Upper lobe of left lung (tissue), 6 donors: ENCODE data around the gene PABPN1L. TPM values are rescaled to one million over a fixed set of nuclear protein-coding genes. Genes with fewer than 3 reads are reported as not detected.

Experiments used
- ATAC-seq, 2 donors: fragments of 200-7000 bp; cut with Tn5 transposase; one replicate each; pipeline ENCODE4 v1.9.1; 2022; ENCODE audit warnings: mild to moderate bottlenecking in 2 of 2, moderate library complexity in 2 of 2; ENCODE audit not compliant: low FRiP score in 2 of 2
- DNase-seq, 2 donors: peaks; one replicate each; pipeline ENCODE4 v3.0.0-alpha.2; 2019 to 2020
- H3K27ac ChIP-seq, 4 donors: fragments of 200-600 bp; sonication (generic); one replicate each; pipeline ENCODE4 v1.5.1; 2016 to 2019
- H3K27me3 ChIP-seq, 4 donors: fragments of 200-600 bp; sonication (generic); one replicate each; pipeline ENCODE4 v1.5.1; 2017 to 2019
- H3K36me3 ChIP-seq, 4 donors: fragments of 200-600 bp; sonication (generic); one replicate each; pipeline ENCODE4 v1.5.1; 2016 to 2019
- H3K4me1 ChIP-seq, 4 donors: fragments of 200-600 bp; sonication (generic); one replicate each; pipeline ENCODE4 v1.5.1; 2018 to 2019
- H3K4me3 ChIP-seq, 4 donors: fragments of 200-600 bp; sonication (generic); one replicate each; pipeline ENCODE4 v1.5.1; 2017 to 2019; ENCODE audit warnings: mild to moderate bottlenecking in 2 of 4, moderate library complexity in 1 of 4
- H3K9me3 ChIP-seq, 4 donors: fragments of 200-600 bp; sonication (generic); one replicate each; pipeline ENCODE4 v1.5.1; 2018 to 2019
- CTCF ChIP-seq, 6 experiments: fragments of 450-650 bp in 4 of 6; fragments of 200-600 bp in 2 of 6; sonication (generic) in 2 of 6; IDR thresholded peaks; one replicate each; pipeline ENCODE4 v1.5.1; 2016 to 2019; ENCODE audit warnings: antibody characterized with exemption in 6 of 6
- EP300 ChIP-seq, 4 donors: sonication (generic); formaldehyde crosslinking; IDR thresholded peaks; one replicate each; pipeline ENCODE4 v1.5.1; 2017; ENCODE audit warnings: antibody characterized with exemption in 4 of 4, control low read depth in 2 of 4
- POLR2A ChIP-seq, 4 donors: fragments of 450-650 bp; IDR thresholded peaks; one replicate each; pipeline ENCODE4 v1.5.1; 2016 to 2017; ENCODE audit warnings: antibody characterized with exemption in 4 of 4, mild to moderate bottlenecking in 2 of 4
- POLR2AphosphoS5 ChIP-seq, 2 donors: sonication (generic); formaldehyde crosslinking; IDR thresholded peaks; one replicate each; pipeline ENCODE4 v1.5.1; 2017; ENCODE audit warnings: antibody characterized with exemption in 2 of 2
- whole genome bisulfite sequencing, 2 donors: methylation state at CpG; one replicate each; pipeline ENCODE4 v1.1.5; 2017 to 2018; 5-methylcytosine and 5-hydroxymethylcytosine counted together
- total RNA-seq, 6 donors: library from RNA; depleted of rRNA in 4 of 6; stranded (reverse); fragments of >200 nt in 4 of 6; gene quantifications; one replicate each; pipeline versions ENCODE4 v1.1.0 to v1.2.1, GENCODE V29; 2016 to 2021
- donor health status: DM: no; HTN: no; CAD: no; lungs with moderate emphysema.
- donor health status: DM: no; HTN: yes; CAD: no; lungs with severe emphysema.

The PABPN1L gene
- total RNA-seq, 6 donors from 2014 or later, result 0.20 TPM; not detected in 5

- DNase-seq (peak in 1 of 2 donors; percentile 71), ATAC-seq (no peak)
- Histone ChIP-seq H3K36me3 (peaks cover 0 to 17% (median 7%) of the 10 kb centered on the region in 4 donors), H3K4me3 (no peak overlapping the region), H3K27me3 (peaks cover 0 to 5% (median 0%) of the 10 kb centered on the region in 4 donors), H3K4me1 (peaks cover 0 to 5% (median 0%) of the 10 kb centered on the region in 4 donors), H3K9me3 (no peaks in the 10 kb centered on the region), H3K27ac (no peak overlapping the region)
- 71 to 91% methylated on average over 6 to 20 of the region's 25 CpGs for WGBS, 2 donors
- no peak for TF ChIP-seq POLR2A (IDR thresholded peaks at IDR 0.05)
- TF ChIP-seq POLR2AphosphoS5 (IDR thresholded peaks at IDR 0.05), result no peak
- no peak for TF ChIP-seq EP300 (IDR thresholded peaks at IDR 0.05)
- no peak for TF ChIP-seq CTCF (IDR thresholded peaks at IDR 0.05)
Measured at GRCh38 chr16:88872650-88873331, 6.3 kb upstream of the PABPN1L start.

GRCh38 chr16:88871730-88872416 lies 5.4 kb upstream of the PABPN1L start:
- no peak overlapping the region for H3K4me3 ChIP-seq
- 84 to 89% methylated on average over 12 to 15 of the region's 21 CpGs for WGBS, 2 donors
- H3K36me3 ChIP-seq, result peaks cover 0 to 12% (median 5%) of the 10 kb centered on the region in 4 donors
- no peaks in the 10 kb centered on the region for H3K9me3 ChIP-seq
- peak in 1 of 2 donors; percentile 69 for DNase-seq
- H3K4me1 ChIP-seq, result peaks cover 0 to 5% (median 0%) of the 10 kb centered on the region in 4 donors
- H3K27ac ChIP-seq, result no peak overlapping the region
- peaks cover 0 to 5% (median 0%) of the 10 kb centered on the region in 4 donors for H3K27me3 ChIP-seq
- ATAC-seq, result no peak
- TF ChIP-seq CTCF (IDR thresholded peaks at IDR 0.05) (no peak), POLR2A (IDR thresholded peaks at IDR 0.05) (no peak), POLR2AphosphoS5 (IDR thresholded peaks at IDR 0.05) (no peak), EP300 (IDR thresholded peaks at IDR 0.05) (no peak)

GRCh38 chr16:88871349-88871702 lies 4.9 kb upstream of the PABPN1L start:
- Histone ChIP-seq H3K27me3 (peaks cover 0 to 5% (median 0%) of the 10 kb centered on the region in 4 donors), H3K9me3 (no peaks in the 10 kb centered on the region), H3K4me1 (peaks cover 0 to 5% (median 0%) of the 10 kb centered on the region in 4 donors), H3K4me3 (peak overlapping the region in 1 of 4 donors; percentile 2), H3K36me3 (peaks cover 0 to 6% (median 2%) of the 10 kb centered on the region in 4 donors), H3K27ac (no peak overlapping the region)
- no peak for TF ChIP-seq POLR2A (IDR thresholded peaks at IDR 0.05)
- ATAC-seq (no peak), DNase-seq (peak in 1 of 2 donors; percentile 42)
- 18 to 26% methylated on average over 6 to 8 of the region's 8 CpGs for WGBS, 2 donors

- TF ChIP-seq POLR2AphosphoS5 (IDR thresholded peaks at IDR 0.05), result no peak
- TF ChIP-seq CTCF (IDR thresholded peaks at IDR 0.05), result no peak
- TF ChIP-seq POLR2A (IDR thresholded peaks at IDR 0.05), result no peak
- TF ChIP-seq EP300 (IDR thresholded peaks at IDR 0.05), result no peak
- no peak for ATAC-seq
Measured at GRCh38 chr16:88870608-88871348, 4.3 kb upstream of the PABPN1L start.

GRCh38 chr16:88869673-88869980 lies 3.2 kb upstream of the PABPN1L start:
- Histone ChIP-seq H3K36me3 (no peaks in the 10 kb centered on the region), H3K27ac (no peak overlapping the region), H3K4me3 (no peak overlapping the region), H3K9me3 (no peaks in the 10 kb centered on the region), H3K4me1 (peaks cover 0 to 5% (median 0%) of the 10 kb centered on the region in 4 donors), H3K27me3 (peaks cover 0 to 5% (median 0%) of the 10 kb centered on the region in 4 donors)
- TF ChIP-seq POLR2A (IDR thresholded peaks at IDR 0.05) (no peak), CTCF (IDR thresholded peaks at IDR 0.05) (no peak)
- no peak for DNase-seq
- WGBS, 2 donors, result 78 to 100% methylated on average over 1 to 9 of the region's 9 CpGs
- no peak for ATAC-seq

More at GRCh38 chr16:88870608-88871348, 4.3 kb upstream of the PABPN1L start:
- DNase-seq, result peak in 1 of 2 donors; percentile 72
- Histone ChIP-seq H3K4me3 (peak overlapping the region in 2 of 4 donors; percentile 2 to 10), H3K9me3 (no peaks in the 10 kb centered on the region), H3K4me1 (peaks cover 0 to 5% (median 0%) of the 10 kb centered on the region in 4 donors), H3K27me3 (peaks cover 0 to 5% (median 0%) of the 10 kb centered on the region in 4 donors), H3K36me3 (peaks cover 0 to 4% (median under 1%) of the 10 kb centered on the region in 4 donors), H3K27ac (no peak overlapping the region)
- 40 to 45% methylated on average over 21 to 37 of the region's 37 CpGs for WGBS, 2 donors
